HepG2 (cell line): ENCODE data around the gene MEX3A. TPM values are rescaled to one million over a fixed set of nuclear protein-coding genes. Genes with fewer than 3 reads are reported as not detected.
A peak's percentile ranks its signal among the peaks of the same experiment; 100 is the strongest.

Experiments used
- ASH2L ChIP-seq: fragments of 300-600, 200-600 bp; sonication (generic); IDR thresholded peaks from 2 replicates; pipeline ENCODE4 v1.7.0; 2017; ENCODE audit warnings: low read depth, mild to moderate bottlenecking, moderate library complexity, mixed read lengths, low read length; ENCODE audit not compliant: insufficient read length
- DMTF1 ChIP-seq: sonication (generic); formaldehyde crosslinking; IDR thresholded peaks from 2 replicates; pipeline ENCODE4 v1.4.0; 2020; ENCODE audit warnings: mild to moderate bottlenecking, missing genetic modification reagents
- GMEB1 ChIP-seq: sonication (generic); formaldehyde crosslinking; IDR thresholded peaks from 2 replicates; pipeline ENCODE4 v1.5.1; 2020; ENCODE audit warnings: missing genetic modification reagents, mild to moderate bottlenecking, borderline replicate concordance
- HCFC1 ChIP-seq: fragments of 150-350 bp; IDR thresholded peaks from 2 replicates; pipeline ENCODE4 v1.6.1; 2014; ENCODE audit warnings: low read depth, low read length
- PAWR ChIP-seq: sonication (generic); formaldehyde crosslinking; IDR thresholded peaks from 2 replicates; pipeline ENCODE4 v1.4.0; 2020; ENCODE audit warnings: missing genetic modification reagents, mild to moderate bottlenecking, borderline replicate concordance
- RBAK ChIP-seq: sonication (generic); formaldehyde crosslinking; IDR thresholded peaks from 2 replicates; pipeline ENCODE4 v1.5.1; 2020; ENCODE audit warnings: mild to moderate bottlenecking, missing genetic modification reagents
- TMF1 ChIP-seq: sonication (generic); formaldehyde crosslinking; IDR thresholded peaks from 2 replicates; pipeline ENCODE4 v1.8.1; 2022; ENCODE audit warnings: low read depth, missing genetic modification reagents
- USF2 ChIP-seq, 2 experiments: sonication (generic) in 1 of 2; formaldehyde crosslinking in 1 of 2; IDR thresholded peaks; 2 replicates each; pipeline versions ENCODE4 v1.5.1 to v1.6.1; 2011 to 2020; ENCODE audit warnings: borderline replicate concordance in 1 of 2, low read depth in 1 of 2, low read length in 1 of 2, mild to moderate bottlenecking in 1 of 2, missing genetic modification reagents in 1 of 2, moderate library complexity in 1 of 2
- ZBTB7A ChIP-seq: sonication (generic); formaldehyde crosslinking; IDR thresholded peaks from 2 replicates; pipeline ENCODE4 v1.8.0; 2022; ENCODE audit warnings: mild to moderate bottlenecking, missing genetic modification reagents
- ZNF143 ChIP-seq: sonication (generic); formaldehyde crosslinking; IDR thresholded peaks from 2 replicates; pipeline ENCODE4 v1.4.0; 2020; ENCODE audit warnings: missing genetic modification reagents
- ZNF609 ChIP-seq: sonication (generic); formaldehyde crosslinking; IDR thresholded peaks from 2 replicates; pipeline ENCODE4 v1.4.0; 2020; ENCODE audit warnings: mild to moderate bottlenecking, missing genetic modification reagents, borderline replicate concordance
- ZNF891 ChIP-seq: sonication (generic); formaldehyde crosslinking; IDR thresholded peaks from 2 replicates; pipeline ENCODE4 v1.5.0; 2020; ENCODE audit warnings: mild to moderate bottlenecking, missing genetic modification reagents
- polyA plus RNA-seq, 8 experiments: library from polyadenylated mRNA; depleted of rRNA in 3 of 8; stranded (reverse) in 7 of 8; unstranded in 1 of 8; fragments of >200 nt; fragmentation: Illumina TruSeq in 4 of 8; extraction: Trizol in 4 of 8; gene quantifications; 2 replicates each; pipeline versions ENCODE4 v1.2.1 to v1.2.3, GENCODE V29; 2011 to 2016; ENCODE audit warnings: low read depth in 4 of 8, missing spikeins in 1 of 8, mixed read lengths in 1 of 8; ENCODE audit not compliant: insufficient read depth in 1 of 8
- total RNA-seq, 5 experiments: library from RNA; depleted of rRNA; stranded (reverse); fragments of >200 nt; fragmentation: Illumina TruSeq; extraction: Trizol; gene quantifications; 2 replicates each; pipeline ENCODE4 v1.2.3, GENCODE V29; 2016; ENCODE audit warnings: low read depth in 1 of 5

MEX3A gene
- total and polyA plus RNA-seq, 2 of the 13 experiments (the other 11 are each of a cell fraction or from before 2014, with no cell fraction given), result 7.6 to 9.1 TPM

GRCh38 chr1:156123356-156124196 lies 41.3 kb upstream of the MEX3A start (continued):
- TF ChIP-seq USF2 (IDR thresholded peaks at IDR 0.05; ENCODE audit: low read depth, low read length), result no peak
- TF ChIP-seq USF2 (CRISPR knock-in tag; IDR thresholded peaks at IDR 0.05; ENCODE audit: borderline replicate concordance), result no peak
- TF ChIP-seq TMF1 (CRISPR knock-in tag), result no peak
- TF ChIP-seq GMEB1 (CRISPR knock-in tag), result peak; percentile 44; the same call in 1 of the 2 replicates
- peak; percentile 37; the same call in 1 of the 2 replicates for TF ChIP-seq ZNF609 (CRISPR knock-in tag)
- peak; percentile 57; the same call in 1 of the 2 replicates for TF ChIP-seq ZBTB7A
- no peak for TF ChIP-seq ASH2L
- TF ChIP-seq RBAK (CRISPR knock-in tag), result no peak
- no peak for TF ChIP-seq PAWR (CRISPR knock-in tag)
- peak; percentile 17; the same call in 1 of the 2 replicates for TF ChIP-seq ZNF891 (CRISPR knock-in tag)
- TF ChIP-seq DMTF1, result no peak
- no peak for TF ChIP-seq ZNF143 (CRISPR knock-in tag)
- TF ChIP-seq HCFC1, result no peak
